ENCODE results near the gene SMAP1.

Gene SMAP1

GRCh38 chr6:70857387-70858077 is 189.8 kb downstream of the SMAP1 start:
- TF ChIP-seq CTCF (IDR thresholded peaks at IDR 0.05; ENCODE audit: control insufficient read depth, extremely low read depth, insufficient read depth) = no peak
- no peak for DNase-seq (ENCODE audit: low read depth)
- no peak overlapping the region for H3K4me3 ChIP-seq (ENCODE audit: low read depth, low read length)

GRCh38 chr6:70860045-70860444 is 192.4 kb downstream of the SMAP1 start:
- no peak overlapping the region for H3K4me3 ChIP-seq (ENCODE audit: low read depth, low read length)
- DNase-seq (ENCODE audit: low read depth) = no peak
- TF ChIP-seq CTCF (IDR thresholded peaks at IDR 0.05; ENCODE audit: control insufficient read depth, extremely low read depth, insufficient read depth) = no peak

- no peak for DNase-seq (ENCODE audit: low read depth)
- H3K4me3 ChIP-seq (ENCODE audit: low read depth, low read length) = no peak overlapping the region
- TF ChIP-seq CTCF (IDR thresholded peaks at IDR 0.05; ENCODE audit: control insufficient read depth, extremely low read depth, insufficient read depth) = no peak
These were observed 193.2 kb downstream of the SMAP1 start for GRCh38 chr6:70860920-70861319.

- no peak for DNase-seq (ENCODE audit: low read depth)
- H3K4me3 ChIP-seq (ENCODE audit: low read depth, low read length) = no peak overlapping the region
These were observed 195.7 kb downstream of the SMAP1 start for GRCh38 chr6:70863343-70863742.

GRCh38 chr6:70864401-70864800 is 196.7 kb downstream of the SMAP1 start:
- DNase-seq (ENCODE audit: low read depth) = no peak
- TF ChIP-seq CTCF (IDR thresholded peaks at IDR 0.05; ENCODE audit: control insufficient read depth, extremely low read depth, insufficient read depth) = no peak
- no peak overlapping the region for H3K4me3 ChIP-seq (ENCODE audit: low read depth, low read length)

More at GRCh38 chr6:70863343-70863742, 195.7 kb downstream of the SMAP1 start:
- TF ChIP-seq CTCF (IDR thresholded peaks at IDR 0.05; ENCODE audit: control insufficient read depth, extremely low read depth, insufficient read depth) = no peak

- no peak for TF ChIP-seq CTCF (IDR thresholded peaks at IDR 0.05; ENCODE audit: control insufficient read depth, extremely low read depth, insufficient read depth)
- no peak overlapping the region for H3K4me3 ChIP-seq (ENCODE audit: low read depth, low read length)
- no peak for DNase-seq (ENCODE audit: low read depth)
These were observed 204.8 kb downstream of the SMAP1 start for GRCh38 chr6:70872469-70872868.
